Esophagus muscularis mucosa (tissue), 4 donors: ENCODE data around the gene TSC1. TPM values are rescaled to one million over a fixed set of nuclear protein-coding genes. Genes with fewer than 3 reads are reported as not detected.

Source experiments
- DNase-seq: peaks from one replicate; pipeline ENCODE4 v3.0.0-alpha.2; 2017; ENCODE audit errors: extremely low spot score
- H3K27ac ChIP-seq, 4 donors: fragments of 200-600 bp; sonication (generic); replicated peaks in 1 of 4; 1 replicate in 3 of 4; 2 replicates in 1 of 4; pipeline ENCODE4 v1.5.1; 2016 to 2019; ENCODE audit warnings: mild to moderate bottlenecking in 1 of 4
- H3K27me3 ChIP-seq, 4 donors: fragments of 200-600 bp; sonication (generic); one replicate each; pipeline versions ENCODE4 v1.5.1 to v1.6.0; 2016 to 2019
- H3K36me3 ChIP-seq, 4 donors: fragments of 200-600 bp; sonication (generic); one replicate each; pipeline ENCODE4 v1.5.1; 2016 to 2019
- H3K4me1 ChIP-seq, 4 donors: fragments of 200-600 bp; sonication (generic); one replicate each; pipeline ENCODE4 v1.5.1; 2016 to 2019
- H3K4me3 ChIP-seq, 4 donors: fragments of 200-600 bp; sonication (generic); 1 replicate in 2 of 4; 2 replicates in 2 of 4; pipeline ENCODE4 v1.5.1; 2016 to 2019; ENCODE audit warnings: mild to moderate bottlenecking in 4 of 4, moderate library complexity in 1 of 4
- H3K9me3 ChIP-seq, 4 donors: fragments of 200-600 bp; sonication (generic); 1 replicate in 3 of 4; 2 replicates in 1 of 4; pipeline ENCODE4 v1.5.1; 2016 to 2019
- CTCF ChIP-seq, 3 experiments: fragments of 200-600 bp in 2 of 3; fragments of 450-650 bp in 1 of 3; sonication (generic) in 2 of 3; IDR thresholded peaks; one replicate each; pipeline ENCODE4 v1.5.1; 2017 to 2019; ENCODE audit warnings: antibody characterized with exemption in 3 of 3, mild to moderate bottlenecking in 2 of 3, moderate library complexity in 1 of 3
- EP300 ChIP-seq: sonication (generic); formaldehyde crosslinking; IDR thresholded peaks from one replicate; pipeline ENCODE4 v1.6.1; 2017; ENCODE audit warnings: antibody characterized with exemption
- POLR2A ChIP-seq: fragments of 450-650 bp; IDR thresholded peaks from one replicate; pipeline ENCODE4 v1.6.1; 2017; ENCODE audit warnings: antibody characterized with exemption, moderate library complexity, mild to moderate bottlenecking, low read depth
- POLR2AphosphoS5 ChIP-seq, 2 donors: sonication (generic); formaldehyde crosslinking; IDR thresholded peaks; one replicate each; pipeline ENCODE4 v1.6.1; 2017; ENCODE audit warnings: antibody characterized with exemption in 2 of 2
- WGBS: methylation state at CpG from one replicate; pipeline ENCODE4 v1.1.5; 2018; 5-methylcytosine and 5-hydroxymethylcytosine counted together
- intact Hi-C: fragments of 100-400 bp; cut with DNase I; formaldehyde crosslinking; loops from one replicate; pipeline ENCODE4 v1.15.1; 2023
- total RNA-seq, 4 donors: library from RNA; depleted of rRNA; stranded (reverse); fragments of >200 nt; gene quantifications; one replicate each; pipeline versions ENCODE4 v1.1.0 to v1.2.1, GENCODE V29; 2016

The TSC1 gene
- total RNA-seq, 4 donors from 2014 or later: 25.0 to 36.9 (median 30.6) TPM

DNA sequence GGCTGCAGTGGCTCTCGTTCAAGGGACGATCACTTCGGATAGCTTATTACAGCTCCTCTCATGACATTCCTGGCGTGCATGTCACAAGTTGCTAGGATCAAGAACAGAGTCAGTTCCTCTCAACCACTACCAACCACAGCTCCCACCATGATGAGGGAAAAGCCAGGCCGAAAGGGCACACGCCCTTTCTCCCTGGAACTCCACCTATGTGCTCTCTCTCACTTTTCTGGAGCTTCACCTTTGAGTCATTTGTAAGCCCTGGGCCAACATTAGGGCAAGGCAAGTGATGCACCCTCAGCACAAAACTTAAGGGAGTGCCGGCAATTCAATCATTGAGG, 64.1 kb downstream of the TSC1 start:
- WGBS: 84% methylated on average over 7 of the region's 7 CpGs
- Histone ChIP-seq H3K27me3 (no peaks in the 10 kb centered on the region), H3K4me1 (peaks cover 11 to 24% (median 16%) of the 10 kb centered on the region in 4 donors), H3K4me3 (no peak overlapping the region), H3K9me3 (no peaks in the 10 kb centered on the region), H3K36me3 (peaks cover 0 to 17% (median 5%) of the 10 kb centered on the region in 4 donors), H3K27ac (no peak overlapping the region)
- intact Hi-C loops: no loop called here
- no peak for DNase-seq
- TF ChIP-seq POLR2A (no peak), CTCF (IDR thresholded peaks at IDR 0.05) (no peak), POLR2AphosphoS5 (IDR thresholded peaks at IDR 0.05) (no peak), EP300 (no peak)

GRCh38 chr9:132879457-132880323, 64.7 kb downstream of the TSC1 start:
- no peak for DNase-seq
- peak overlapping the region; percentile 78 to 90 (median 88) for H3K27ac ChIP-seq
- peak overlapping the region; percentile 78 to 93 (median 87) for H3K4me3 ChIP-seq

GRCh38 chr9:132878695-132879456, 65.5 kb downstream of the TSC1 start, which contains the start of gene SPACA9:
Gene SPACA9, plus strand, starts transcription at chr9:132878898. Its CDS starts 5,050 bp downstream, at chr9:132883948.
- DNase-seq: peak; percentile 93
- intact Hi-C loops: loop anchor here (5.0 kb wide), 2 partner anchors 68 to 207 kb away; partner anchors contain the start of gene GTF3C4
- Histone ChIP-seq H3K4me1 (peaks cover 11 to 24% (median 16%) of the 10 kb centered on the region in 4 donors), H3K4me3 (peak within 1 kb of the TSS; percentile 78 to 93 (median 87)), H3K36me3 (peaks cover 0 to 3% (median under 1%) of the 10 kb centered on the region in 4 donors), H3K9me3 (no peaks in the 10 kb centered on the region), H3K27me3 (no peaks in the 10 kb centered on the region), H3K27ac (peak within 1 kb of the TSS; percentile 78 to 90 (median 88))
- no peak for TF ChIP-seq POLR2A
- TF ChIP-seq POLR2AphosphoS5 (IDR thresholded peaks at IDR 0.05): no peak
- TF ChIP-seq CTCF (IDR thresholded peaks at IDR 0.05): no peak
- no peak for TF ChIP-seq EP300
- whole genome bisulfite sequencing: 18% methylated on average over 25 of the region's 42 CpGs

More at GRCh38 chr9:132879457-132880323, 64.7 kb downstream of the TSC1 start:
- 93% methylated on average over 6 of the region's 6 CpGs for WGBS
- Histone ChIP-seq H3K27me3 (no peaks in the 10 kb centered on the region), H3K4me1 (peaks cover 11 to 24% (median 16%) of the 10 kb centered on the region in 4 donors), H3K36me3 (peaks cover 0 to 11% (median 4%) of the 10 kb centered on the region in 4 donors), H3K9me3 (no peaks in the 10 kb centered on the region)
- TF ChIP-seq EP300 (no peak), CTCF (IDR thresholded peaks at IDR 0.05) (no peak), POLR2A (no peak), POLR2AphosphoS5 (IDR thresholded peaks at IDR 0.05) (no peak)
- intact Hi-C loops: loop anchor here (5.0 kb wide), 2 partner anchors 68 to 207 kb away; partner anchors contain the start of gene GTF3C4

DNA sequence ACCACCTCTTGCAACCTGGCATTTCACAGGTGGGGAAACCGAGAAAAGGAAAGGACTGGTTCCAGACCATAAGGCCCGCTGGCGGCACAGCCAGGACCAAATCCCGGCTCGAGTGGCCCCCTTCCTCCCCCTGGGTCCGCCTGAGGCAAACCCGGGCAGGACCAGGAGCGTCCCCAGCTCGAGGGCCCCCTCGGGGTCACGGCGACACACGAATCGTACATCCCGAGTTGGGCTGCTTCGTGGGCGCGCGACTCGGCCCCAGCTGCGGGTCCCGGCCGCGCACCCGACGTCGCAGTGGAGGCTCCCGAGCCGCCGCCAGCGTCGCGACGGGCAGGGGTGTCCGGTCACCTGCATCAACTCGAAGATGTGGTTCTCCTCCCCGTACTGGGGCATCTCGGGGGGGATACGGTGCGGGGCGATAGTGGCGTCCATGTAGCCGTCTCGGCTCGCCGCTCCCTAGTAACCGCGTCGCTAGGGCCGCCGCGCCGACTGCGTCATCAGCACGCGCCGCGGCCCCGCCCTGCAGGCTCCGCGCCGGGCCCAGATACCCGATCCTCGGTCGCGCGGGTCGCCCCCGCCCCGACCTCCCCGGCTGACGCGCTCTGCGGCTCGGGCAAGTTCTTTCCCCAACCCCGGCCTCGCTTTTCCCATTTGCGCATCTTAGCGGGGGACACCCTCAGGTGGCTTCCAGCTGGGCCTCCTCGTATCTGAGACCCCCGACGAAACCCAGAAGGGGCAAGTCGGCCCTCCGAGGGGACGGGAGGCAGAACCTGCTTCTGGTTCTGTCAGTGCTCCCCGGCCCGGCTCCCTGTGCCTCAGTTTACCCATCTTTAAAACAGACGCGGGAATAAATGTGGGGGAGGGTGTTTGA, 66.4 kb downstream of the TSC1 start, which contains the start of gene AK8:
Gene AK8 (minus strand): TSS at position 461 of the 871 bp plus-strand sequence. CDS start 29 bp downstream, at position 432.
- TF ChIP-seq POLR2A: no peak
- no peak for TF ChIP-seq EP300
- TF ChIP-seq POLR2AphosphoS5 (IDR thresholded peaks at IDR 0.05): peak; percentile 66 to 69
- Histone ChIP-seq H3K27me3 (no peaks in the 10 kb centered on the region), H3K9me3 (no peaks in the 10 kb centered on the region), H3K4me3 (peak within 1 kb of the TSS; percentile 78 to 93 (median 87)), H3K27ac (peak within 1 kb of the TSS; percentile 78 to 90 (median 88)), H3K4me1 (peaks cover 11 to 24% (median 16%) of the 10 kb centered on the region in 4 donors), H3K36me3 (no peaks in the 10 kb centered on the region)
- intact Hi-C loops: loop anchor here (5.0 kb wide), 2 partner anchors 69 to 206 kb away; partner anchors contain the start of gene GTF3C4
- DNase-seq: no peak
- 0% methylated on average over 31 of the region's 89 CpGs for WGBS
